ENCODE measurements around the gene AS3MT. TPM values are rescaled to one million over a fixed set of nuclear protein-coding genes. Genes with fewer than 3 reads are reported as not detected.

The AS3MT gene
- total RNA-seq, 1 experiment from 2014 or later, result 0.35 TPM

DNA sequence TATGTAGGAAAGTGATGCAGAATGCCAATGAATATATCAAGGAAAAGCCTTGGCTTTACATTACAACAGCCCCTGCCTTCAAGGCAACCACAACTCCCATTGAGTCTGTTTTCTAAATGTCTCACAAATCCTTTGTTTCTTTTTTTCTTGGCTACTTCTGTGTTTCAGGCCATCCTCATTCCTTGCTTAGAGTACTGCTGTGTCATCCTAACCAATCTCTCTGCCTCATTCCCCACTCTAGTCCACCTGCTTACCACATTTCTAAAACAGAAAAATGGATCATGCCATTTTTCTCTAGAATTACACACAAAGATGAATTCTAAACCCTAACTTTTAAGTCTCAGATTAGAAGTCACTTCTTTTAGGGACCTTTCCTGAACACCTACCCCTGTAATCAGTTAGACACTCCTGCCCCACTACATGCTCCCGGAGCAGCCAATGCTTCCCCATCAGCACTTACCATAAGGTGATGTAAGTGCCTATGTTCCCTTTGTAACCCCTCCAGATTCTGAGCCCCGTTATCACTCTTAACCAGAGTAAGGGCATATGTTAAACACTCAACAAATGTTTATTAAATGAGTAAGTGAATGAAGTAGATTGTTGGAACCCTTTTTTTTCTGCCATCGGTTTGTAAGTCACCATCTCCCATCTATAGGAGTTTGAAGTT lies 12.4 kb upstream of the AS3MT start:
- H3K9me3 Mint-ChIP-seq (ENCODE audit: low read depth, unreplicated experiment), result no peaks in the 10 kb centered on the region
- intact Hi-C loops (cut with micrococcal nuclease; ENCODE audit: unreplicated experiment), result no loop called here
- peaks cover 8% of the 10 kb centered on the region for H3K36me3 Mint-ChIP-seq (ENCODE audit: insufficient read depth, unreplicated experiment)
- H3K4me1 Mint-ChIP-seq (ENCODE audit: low read depth, unreplicated experiment), result no peaks in the 10 kb centered on the region
- H3K4me3 Mint-ChIP-seq (ENCODE audit: low read depth, unreplicated experiment), result no peak overlapping the region
- CTCF ChIA-PET, result no interaction called here
- no peaks in the 10 kb centered on the region for H3K27me3 Mint-ChIP-seq (ENCODE audit: unreplicated experiment)
- DNase-seq, result no peak
- BruUV-seq (replicated peaks), result no TSS peak
- no peak overlapping the region for H3K27ac Mint-ChIP-seq (ENCODE audit: unreplicated experiment)
- TF ChIP-seq, protein P1, sequence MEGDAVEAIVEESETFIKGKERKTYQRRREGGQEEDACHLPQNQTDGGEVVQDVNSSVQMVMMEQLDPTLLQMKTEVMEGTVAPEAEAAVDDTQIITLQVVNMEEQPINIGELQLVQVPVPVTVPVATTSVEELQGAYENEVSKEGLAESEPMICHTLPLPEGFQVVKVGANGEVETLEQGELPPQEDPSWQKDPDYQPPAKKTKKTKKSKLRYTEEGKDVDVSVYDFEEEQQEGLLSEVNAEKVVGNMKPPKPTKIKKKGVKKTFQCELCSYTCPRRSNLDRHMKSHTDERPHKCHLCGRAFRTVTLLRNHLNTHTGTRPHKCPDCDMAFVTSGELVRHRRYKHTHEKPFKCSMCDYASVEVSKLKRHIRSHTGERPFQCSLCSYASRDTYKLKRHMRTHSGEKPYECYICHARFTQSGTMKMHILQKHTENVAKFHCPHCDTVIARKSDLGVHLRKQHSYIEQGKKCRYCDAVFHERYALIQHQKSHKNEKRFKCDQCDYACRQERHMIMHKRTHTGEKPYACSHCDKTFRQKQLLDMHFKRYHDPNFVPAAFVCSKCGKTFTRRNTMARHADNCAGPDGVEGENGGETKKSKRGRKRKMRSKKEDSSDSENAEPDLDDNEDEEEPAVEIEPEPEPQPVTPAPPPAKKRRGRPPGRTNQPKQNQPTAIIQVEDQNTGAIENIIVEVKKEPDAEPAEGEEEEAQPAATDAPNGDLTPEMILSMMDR (IDR thresholded peaks at IDR 0.05; ENCODE audit: unreplicated experiment), result no peak

DNA sequence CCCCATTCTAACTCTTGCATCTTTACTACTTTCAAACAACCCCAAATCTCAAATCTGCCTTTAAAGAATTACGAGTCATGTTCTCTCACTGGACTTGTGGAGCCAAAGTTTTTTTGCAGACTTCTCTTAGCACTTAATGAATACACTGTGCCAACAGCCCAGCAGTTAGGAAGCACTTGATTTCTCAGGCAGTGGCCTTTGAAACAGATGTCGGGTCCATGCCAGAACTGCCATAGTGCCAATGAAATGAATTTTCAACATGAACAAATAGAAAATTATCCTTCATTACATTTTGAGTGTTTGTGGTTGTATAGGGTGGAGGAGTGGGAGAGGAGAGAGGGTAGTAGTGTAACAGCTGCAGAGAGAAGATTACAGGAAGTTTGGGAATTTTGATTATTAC lies 9.4 kb upstream of the AS3MT start:
- Mint-ChIP-seq H3K36me3 (ENCODE audit: insufficient read depth, unreplicated experiment) (no peaks in the 10 kb centered on the region), H3K27ac (ENCODE audit: unreplicated experiment) (no peak overlapping the region), H3K4me3 (ENCODE audit: low read depth, unreplicated experiment) (no peak overlapping the region), H3K9me3 (ENCODE audit: low read depth, unreplicated experiment) (no peaks in the 10 kb centered on the region), H3K27me3 (ENCODE audit: unreplicated experiment) (no peaks in the 10 kb centered on the region), H3K4me1 (ENCODE audit: low read depth, unreplicated experiment) (no peaks in the 10 kb centered on the region)
- no peak for DNase-seq
- BruUV-seq (replicated peaks), result no TSS peak
- intact Hi-C loops (cut with micrococcal nuclease; ENCODE audit: unreplicated experiment), result no loop called here
- CTCF ChIA-PET, result no interaction called here
- TF ChIP-seq, protein P1 (IDR thresholded peaks at IDR 0.05; ENCODE audit: unreplicated experiment), result no peak

DNA sequence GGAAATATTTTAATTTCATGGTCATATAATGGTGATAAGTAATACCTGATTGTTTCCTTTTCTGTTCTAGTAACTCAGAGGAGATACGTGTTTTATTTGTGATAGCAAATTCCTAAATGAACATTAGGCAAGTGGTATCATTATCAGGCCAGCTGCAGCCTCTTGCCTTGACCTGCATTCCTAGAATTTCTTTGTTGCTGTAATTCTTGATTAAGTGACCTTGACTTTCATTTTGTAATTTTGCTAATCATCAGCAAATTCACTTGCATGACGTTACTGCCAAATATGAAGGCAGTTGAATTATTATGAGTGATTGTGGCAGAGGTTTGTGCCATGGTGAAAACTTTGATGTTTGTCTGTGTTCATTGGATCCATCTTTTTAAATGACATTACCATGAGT lies 5.6 kb upstream of the AS3MT start:
- H3K27ac Mint-ChIP-seq (ENCODE audit: unreplicated experiment), result no peak overlapping the region
- CTCF ChIA-PET, result interaction anchor here (0.6 to 0.7 kb wide), 2 partner anchors 14 to 27 kb away, joined by 3 read pairs; no protein-coding TSS in a partner anchor
- intact Hi-C loops (cut with micrococcal nuclease; ENCODE audit: unreplicated experiment), result no loop called here

DNA sequence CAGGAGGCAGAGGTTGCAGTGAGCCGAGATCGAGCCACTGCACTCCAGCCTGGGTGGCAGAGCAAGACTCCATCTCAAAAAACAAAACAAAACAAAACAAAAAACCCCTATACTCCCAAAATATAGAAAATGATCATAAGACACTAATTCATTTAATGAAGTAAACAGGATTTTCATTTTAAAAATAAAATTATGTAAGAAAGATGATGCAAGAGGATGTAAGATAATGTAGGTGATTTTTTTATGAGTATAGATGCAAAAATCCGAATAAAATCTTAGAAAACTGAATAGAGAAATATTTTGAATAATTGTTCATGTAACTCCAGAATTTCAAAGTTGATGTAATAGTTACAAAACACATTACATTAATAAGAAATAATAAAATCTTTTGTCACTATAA lies 3.6 kb upstream of the AS3MT start:
- no TSS peak for BruUV-seq (replicated peaks)
- H3K9me3 Mint-ChIP-seq (ENCODE audit: low read depth, unreplicated experiment), result no peaks in the 10 kb centered on the region
- intact Hi-C loops (cut with micrococcal nuclease; ENCODE audit: unreplicated experiment), result no loop called here
- TF ChIP-seq, protein P1 (IDR thresholded peaks at IDR 0.05; ENCODE audit: unreplicated experiment), result no peak
- H3K27ac Mint-ChIP-seq (ENCODE audit: unreplicated experiment), result no peak overlapping the region
- no peak for DNase-seq
- H3K27me3 Mint-ChIP-seq (ENCODE audit: unreplicated experiment), result no peaks in the 10 kb centered on the region
- H3K4me1 Mint-ChIP-seq (ENCODE audit: low read depth, unreplicated experiment), result no peaks in the 10 kb centered on the region
- peaks cover 12% of the 10 kb centered on the region for H3K36me3 Mint-ChIP-seq (ENCODE audit: insufficient read depth, unreplicated experiment)
- CTCF ChIA-PET, result no interaction called here
- H3K4me3 Mint-ChIP-seq (ENCODE audit: low read depth, unreplicated experiment), result no peak overlapping the region

More for the DNA sequence above, 5.6 kb upstream of the AS3MT start:
- Mint-ChIP-seq H3K4me3 (ENCODE audit: low read depth, unreplicated experiment) (no peak overlapping the region), H3K36me3 (ENCODE audit: insufficient read depth, unreplicated experiment) (no peaks in the 10 kb centered on the region), H3K27me3 (ENCODE audit: unreplicated experiment) (no peaks in the 10 kb centered on the region), H3K4me1 (ENCODE audit: low read depth, unreplicated experiment) (no peaks in the 10 kb centered on the region), H3K9me3 (ENCODE audit: low read depth, unreplicated experiment) (no peaks in the 10 kb centered on the region)
- DNase-seq, result no peak
- TF ChIP-seq, protein P1 (IDR thresholded peaks at IDR 0.05; ENCODE audit: unreplicated experiment), result no peak
- BruUV-seq (replicated peaks), result no TSS peak

Data from Calu3 (cell line).